ENCODE data around the gene STXBP5L.

- TF ChIP-seq POLR2A (IDR thresholded peaks at IDR 0.05; ENCODE audit: low read length) (no peak), GATA1 (IDR thresholded peaks at IDR 0.05; ENCODE audit: low read depth, low read length) (no peak)
Observed at GRCh38 chr3:120879411-120879810, 28.6 kb upstream of the STXBP5L start.
